ENCODE results near the gene NTN1.

GRCh38 chr17:9279893-9280292 is 258.6 kb downstream of the NTN1 start:
- no peak for TF ChIP-seq EZH2phosphoT487 (IDR thresholded peaks at IDR 0.05)
- no peak for TF ChIP-seq CTCF (IDR thresholded peaks at IDR 0.05)
- TF ChIP-seq EZH2 (IDR thresholded peaks at IDR 0.05), result no peak
